Measurements from ENCODE around the gene CHRNA4.

DNA sequence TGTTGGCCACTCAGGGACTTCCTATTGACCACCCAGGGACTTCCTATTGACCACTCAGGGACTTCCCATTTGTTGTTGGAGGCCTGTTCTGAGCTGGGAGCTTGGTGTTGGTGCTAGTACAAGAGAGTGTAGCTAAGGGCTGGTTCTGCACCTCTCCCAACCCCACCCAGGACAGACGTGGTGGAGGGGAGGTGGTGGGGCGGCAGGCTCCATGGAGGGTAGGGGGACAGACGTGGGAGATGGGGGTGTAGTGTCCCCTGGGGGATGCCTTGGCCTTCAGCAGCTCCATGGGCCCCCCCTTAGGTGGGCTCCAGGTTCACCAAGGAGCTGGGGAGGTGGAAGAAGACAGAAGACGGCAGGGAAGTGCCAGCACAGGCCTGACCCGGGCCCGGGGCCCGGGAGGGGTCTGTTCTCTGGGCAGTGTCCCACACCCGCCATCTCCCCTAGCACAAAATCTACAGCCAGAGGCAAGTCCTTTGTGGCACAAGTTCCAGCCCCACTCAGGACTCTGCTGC is 33.9 kb downstream of the CHRNA4 start:
- TF ChIP-seq, protein P1, sequence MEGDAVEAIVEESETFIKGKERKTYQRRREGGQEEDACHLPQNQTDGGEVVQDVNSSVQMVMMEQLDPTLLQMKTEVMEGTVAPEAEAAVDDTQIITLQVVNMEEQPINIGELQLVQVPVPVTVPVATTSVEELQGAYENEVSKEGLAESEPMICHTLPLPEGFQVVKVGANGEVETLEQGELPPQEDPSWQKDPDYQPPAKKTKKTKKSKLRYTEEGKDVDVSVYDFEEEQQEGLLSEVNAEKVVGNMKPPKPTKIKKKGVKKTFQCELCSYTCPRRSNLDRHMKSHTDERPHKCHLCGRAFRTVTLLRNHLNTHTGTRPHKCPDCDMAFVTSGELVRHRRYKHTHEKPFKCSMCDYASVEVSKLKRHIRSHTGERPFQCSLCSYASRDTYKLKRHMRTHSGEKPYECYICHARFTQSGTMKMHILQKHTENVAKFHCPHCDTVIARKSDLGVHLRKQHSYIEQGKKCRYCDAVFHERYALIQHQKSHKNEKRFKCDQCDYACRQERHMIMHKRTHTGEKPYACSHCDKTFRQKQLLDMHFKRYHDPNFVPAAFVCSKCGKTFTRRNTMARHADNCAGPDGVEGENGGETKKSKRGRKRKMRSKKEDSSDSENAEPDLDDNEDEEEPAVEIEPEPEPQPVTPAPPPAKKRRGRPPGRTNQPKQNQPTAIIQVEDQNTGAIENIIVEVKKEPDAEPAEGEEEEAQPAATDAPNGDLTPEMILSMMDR (conservative IDR thresholded peaks at IDR 0.05): no peak
- TF ChIP-seq ZFX (IDR thresholded peaks at IDR 0.05): no peak

Data from C4-2B (cell line).